H9 (cell line): ENCODE results near the gene NPBWR2. TPM values are rescaled to one million over a fixed set of nuclear protein-coding genes. Genes with fewer than 3 reads are reported as not detected.

Experiments used
- DNase-seq: peaks from one replicate; pipeline ENCODE4 v3.0.0-alpha.2; 2017
- H2AFZ ChIP-seq: one replicate; pipeline ENCODE4 v1.6.1; 2013; ENCODE audit warnings: mild to moderate bottlenecking, low read length, control low read depth, moderate library complexity
- H2AK5ac ChIP-seq: 2 replicates; pipeline ENCODE4 v1.6.1; 2013; ENCODE audit warnings: low read length, control low read depth, mixed read lengths; ENCODE audit not compliant: insufficient read length
- H2BK120ac ChIP-seq: one replicate; pipeline ENCODE4 v1.6.1; 2013; ENCODE audit warnings: low read depth, mild to moderate bottlenecking, low read length, control low read depth, inconsistent platforms; ENCODE audit not compliant: poor library complexity, severe bottlenecking
- H2BK12ac ChIP-seq: 2 replicates; pipeline ENCODE4 v1.6.1; 2013; ENCODE audit warnings: low read length, control low read depth, mixed read lengths, low read depth; ENCODE audit not compliant: insufficient read length
- H2BK15ac ChIP-seq: 2 replicates; pipeline ENCODE4 v1.6.1; 2013; ENCODE audit warnings: low read depth, low read length, control low read depth
- H2BK20ac ChIP-seq: one replicate; pipeline ENCODE4 v1.6.1; 2013; ENCODE audit warnings: low read depth, mild to moderate bottlenecking, low read length, control low read depth, inconsistent platforms; ENCODE audit not compliant: poor library complexity, severe bottlenecking
- H2BK5ac ChIP-seq: 2 replicates; pipeline ENCODE4 v1.6.1; 2013; ENCODE audit warnings: low read length, control low read depth, mixed read lengths; ENCODE audit not compliant: insufficient read length
- H3K14ac ChIP-seq: 2 replicates; pipeline ENCODE4 v1.6.1; 2013; ENCODE audit warnings: low read length, control low read depth; ENCODE audit not compliant: insufficient read depth
- H3K18ac ChIP-seq: 2 replicates; pipeline ENCODE4 v1.6.1; 2013; ENCODE audit warnings: low read depth, mild to moderate bottlenecking, mixed read lengths, low read length, control low read depth; ENCODE audit not compliant: insufficient read length
- H3K23ac ChIP-seq: 2 replicates; pipeline ENCODE4 v1.6.1; 2013; ENCODE audit warnings: low read length, control low read depth, mixed read lengths, low read depth; ENCODE audit not compliant: insufficient read length
- H3K23me2 ChIP-seq: 2 replicates; pipeline ENCODE4 v1.6.1; 2013; ENCODE audit warnings: low read depth, mild to moderate bottlenecking, mixed read lengths, low read length, control low read depth; ENCODE audit not compliant: insufficient read length, poor library complexity, severe bottlenecking
- H3K27ac ChIP-seq: 2 replicates; pipeline ENCODE4 v1.5.1; 2013; ENCODE audit warnings: low read length, control low read depth, mixed read lengths, low read depth; ENCODE audit not compliant: insufficient read length
- H3K27me3 ChIP-seq: 2 replicates; pipeline ENCODE4 v1.6.1; 2013; ENCODE audit warnings: low read length, control low read depth, inconsistent platforms; ENCODE audit not compliant: insufficient read depth
- H3K4ac ChIP-seq: 2 replicates; pipeline ENCODE4 v1.6.1; 2013; ENCODE audit warnings: low read depth, mild to moderate bottlenecking, control low read depth, inconsistent platforms, low read length, moderate library complexity
- H3K4me1 ChIP-seq: 2 replicates; pipeline ENCODE4 v1.6.1; 2013; ENCODE audit warnings: low read length, control low read depth, inconsistent platforms; ENCODE audit not compliant: insufficient read depth
- H3K4me2 ChIP-seq: 2 replicates; pipeline ENCODE4 v1.6.1; 2013; ENCODE audit warnings: low read length, control low read depth, mixed read lengths; ENCODE audit not compliant: insufficient read length, insufficient read depth
- H3K56ac ChIP-seq: 2 replicates; pipeline ENCODE4 v1.6.1; 2013; ENCODE audit warnings: low read depth, mild to moderate bottlenecking, mixed read lengths, low read length, control low read depth; ENCODE audit not compliant: insufficient read length
- H3K79me1 ChIP-seq: 2 replicates; pipeline ENCODE4 v1.6.1; 2013; ENCODE audit warnings: low read depth, mild to moderate bottlenecking, moderate library complexity, low read length, control low read depth, inconsistent platforms; ENCODE audit not compliant: insufficient read depth, poor library complexity, severe bottlenecking
- H3K79me2 ChIP-seq: 2 replicates; pipeline ENCODE4 v1.6.1; 2013; ENCODE audit warnings: low read length, control low read depth, inconsistent platforms; ENCODE audit not compliant: insufficient read depth
- H3K9ac ChIP-seq: 2 replicates; pipeline ENCODE4 v1.6.1; 2013; ENCODE audit warnings: low read length, control low read depth, mixed read lengths; ENCODE audit not compliant: insufficient read length; ENCODE audit errors: extremely low read depth
- H3K9me3 ChIP-seq: one replicate; pipeline ENCODE4 v1.6.1; 2013; ENCODE audit warnings: low read depth, low read length, inconsistent platforms; ENCODE audit not compliant: control insufficient read depth
- H3T11ph ChIP-seq: one replicate; pipeline ENCODE4 v1.6.1; 2013; ENCODE audit warnings: mild to moderate bottlenecking, low read length, control low read depth, inconsistent platforms
- H4K20me1 ChIP-seq: one replicate; pipeline ENCODE4 v1.6.1; 2013; ENCODE audit not compliant: control insufficient read depth, insufficient read length, insufficient read depth
- H4K5ac ChIP-seq: 2 replicates; pipeline ENCODE4 v1.6.1; 2013; ENCODE audit warnings: low read depth, mild to moderate bottlenecking, mixed read lengths, low read length, control low read depth; ENCODE audit not compliant: insufficient read length
- H4K8ac ChIP-seq: replicated peaks from 2 replicates; pipeline ENCODE4 v1.6.1; 2013; ENCODE audit warnings: low read length, control low read depth, mixed read lengths, low read depth; ENCODE audit not compliant: insufficient read length
- H4K91ac ChIP-seq: 2 replicates; pipeline ENCODE4 v1.6.1; 2013; ENCODE audit warnings: low read depth, mild to moderate bottlenecking, moderate library complexity, mixed read lengths, low read length, control low read depth; ENCODE audit not compliant: insufficient read length
- H3K27ac Mint-ChIP-seq, 3 experiments: 2 replicates in 2 of 3; 3 replicates in 1 of 3; pipeline ENCODE4 v1.8.0; 2020 to 2021; ENCODE audit warnings: mixed read lengths in 3 of 3, mild to moderate bottlenecking in 1 of 3, moderate library complexity in 1 of 3
- H3K27me3 Mint-ChIP-seq: 2 replicates; pipeline ENCODE4 v1.8.0; 2021; ENCODE audit warnings: low read depth, mild to moderate bottlenecking, moderate library complexity, mixed read lengths
- H3K36me3 Mint-ChIP-seq, 3 experiments: 2 replicates in 2 of 3; 3 replicates in 1 of 3; pipeline ENCODE4 v1.8.0; 2020 to 2021; ENCODE audit warnings: low read depth in 3 of 3, mixed read lengths in 3 of 3; ENCODE audit not compliant: insufficient read depth in 1 of 3
- H3K4me1 Mint-ChIP-seq, 2 experiments: 2 replicates each; pipeline ENCODE4 v1.8.0; 2020; ENCODE audit warnings: mixed read lengths in 2 of 2
- H3K4me3 Mint-ChIP-seq, 2 experiments: 2 replicates in 1 of 2; 3 replicates in 1 of 2; pipeline ENCODE4 v1.8.0; 2020 to 2021; ENCODE audit warnings: mild to moderate bottlenecking in 2 of 2, mixed read lengths in 2 of 2, moderate library complexity in 1 of 2
- H3K9me3 Mint-ChIP-seq, 2 experiments: 2 replicates in 1 of 2; 3 replicates in 1 of 2; pipeline ENCODE4 v1.8.0; 2020; ENCODE audit warnings: mild to moderate bottlenecking in 2 of 2, mixed read lengths in 2 of 2, moderate library complexity in 1 of 2
- WGBS: extraction: QIAGEN DNeasy Blood & Tissue Kit; methylation state at CpG from one replicate; pipeline ENCODE4 v1.1.7; 2013; ENCODE audit warnings: missing lambda C conversion rate, low lambda C conversion rate, mixed read lengths; ENCODE audit not compliant: insufficient read length; ENCODE audit errors: extremely low coverage; 5-methylcytosine and 5-hydroxymethylcytosine counted together
- total RNA-seq: library from RNA; stranded (reverse); gene quantifications from 2 replicates; pipeline ENCODE4 v1.2.1, GENCODE V29; 2021
- TF ChIP-seq, protein P1 (sequence below): fragments of 200-600 bp; sonication (generic); conservative IDR thresholded peaks from 3 replicates; pipeline ENCODE4 v1.8.0; 2021; ENCODE audit warnings: antibody characterized with exemption, mild to moderate bottlenecking

Gene NPBWR2
- total RNA-seq, 1 experiment from 2014 or later, result not detected

DNA sequence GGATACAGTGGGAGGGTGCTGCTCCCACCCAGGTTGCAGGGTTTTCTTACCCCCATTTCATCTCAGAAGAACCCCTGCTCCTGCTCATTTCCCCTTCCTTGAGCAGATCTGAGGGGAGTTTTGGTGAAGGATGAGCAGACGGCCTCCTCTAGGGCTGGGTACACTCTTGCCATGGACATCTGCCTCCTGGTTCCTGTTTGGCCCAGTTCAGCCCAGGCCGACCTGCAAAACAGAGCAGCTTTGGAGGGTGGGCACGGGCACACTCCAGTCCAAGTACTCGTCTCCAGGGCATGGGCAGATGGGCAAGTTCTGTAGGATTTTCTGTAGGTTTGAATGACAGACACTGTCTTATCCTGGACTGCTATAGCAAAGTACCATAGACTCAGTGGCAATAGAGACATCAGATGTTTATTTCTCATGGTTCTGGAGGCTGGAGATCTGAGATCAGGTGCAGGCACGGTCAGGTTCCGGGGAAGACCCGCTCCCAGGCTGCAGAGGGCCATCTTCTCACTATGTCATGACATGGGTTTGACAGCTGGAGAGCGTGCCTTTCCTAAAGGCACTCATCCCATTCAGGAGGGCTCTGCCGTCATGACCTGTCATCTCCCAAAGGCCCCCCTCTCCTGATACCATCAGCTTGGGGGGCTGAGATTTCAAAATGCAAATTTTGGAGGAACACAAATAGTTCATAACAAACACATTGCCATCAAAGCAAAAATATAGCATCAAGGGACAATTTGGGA is 6.2 kb downstream of the NPBWR2 start:
- Histone ChIP-seq H3K27ac (no peak overlapping the region), H4K91ac (no peak overlapping the region), H2BK120ac (no peak overlapping the region), H3K56ac (no peak overlapping the region), H3K79me2 (no peaks in the 10 kb centered on the region), H2AK5ac (no peak overlapping the region), H2AFZ (no peak overlapping the region), H3K4me2 (no peak overlapping the region), H3K18ac (no peak overlapping the region), H3K9ac (no peak overlapping the region), H4K20me1 (no peaks in the 10 kb centered on the region), H2BK5ac (no peak overlapping the region), H3K27me3 (peaks cover 3% of the 10 kb centered on the region; the same call in 1 of the 2 replicates), H3K9me3 (no peaks in the 10 kb centered on the region), H3K79me1 (no peaks in the 10 kb centered on the region), H3K14ac (no peak overlapping the region), H2BK12ac (no peak overlapping the region), H2BK15ac (no peak overlapping the region), H3K23me2 (no peaks in the 10 kb centered on the region), H3K23ac (no peak overlapping the region), H3T11ph (no peak overlapping the region), H4K8ac (no peak overlapping the region), H2BK20ac (no peak overlapping the region), H3K4me1 (no peaks in the 10 kb centered on the region), H3K4ac (no peak overlapping the region), H4K5ac (no peak overlapping the region)
- WGBS, result no CpG with 5 or more reads among the region's 9 CpGs
- no peak for DNase-seq
- Mint-ChIP-seq H3K27me3 (peaks cover 43% of the 10 kb centered on the region), H3K4me3 (peak overlapping the region; percentile 7 to 61; a peak in 3 of 5 replicates), H3K27ac (no peak overlapping the region), H3K9me3 (peaks cover 5% of the 10 kb centered on the region in 2 experiments), H3K36me3 (peaks cover 2 to 5% (median 2%) of the 10 kb centered on the region in 3 experiments; a peak in 5 of 7 replicates), H3K4me1 (peaks cover 9 to 11% of the 10 kb centered on the region in 2 experiments; a peak in 3 of 4 replicates)
- TF ChIP-seq, protein P1, sequence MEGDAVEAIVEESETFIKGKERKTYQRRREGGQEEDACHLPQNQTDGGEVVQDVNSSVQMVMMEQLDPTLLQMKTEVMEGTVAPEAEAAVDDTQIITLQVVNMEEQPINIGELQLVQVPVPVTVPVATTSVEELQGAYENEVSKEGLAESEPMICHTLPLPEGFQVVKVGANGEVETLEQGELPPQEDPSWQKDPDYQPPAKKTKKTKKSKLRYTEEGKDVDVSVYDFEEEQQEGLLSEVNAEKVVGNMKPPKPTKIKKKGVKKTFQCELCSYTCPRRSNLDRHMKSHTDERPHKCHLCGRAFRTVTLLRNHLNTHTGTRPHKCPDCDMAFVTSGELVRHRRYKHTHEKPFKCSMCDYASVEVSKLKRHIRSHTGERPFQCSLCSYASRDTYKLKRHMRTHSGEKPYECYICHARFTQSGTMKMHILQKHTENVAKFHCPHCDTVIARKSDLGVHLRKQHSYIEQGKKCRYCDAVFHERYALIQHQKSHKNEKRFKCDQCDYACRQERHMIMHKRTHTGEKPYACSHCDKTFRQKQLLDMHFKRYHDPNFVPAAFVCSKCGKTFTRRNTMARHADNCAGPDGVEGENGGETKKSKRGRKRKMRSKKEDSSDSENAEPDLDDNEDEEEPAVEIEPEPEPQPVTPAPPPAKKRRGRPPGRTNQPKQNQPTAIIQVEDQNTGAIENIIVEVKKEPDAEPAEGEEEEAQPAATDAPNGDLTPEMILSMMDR, result no peak
